Urothelium cell line (cell line): ENCODE results near the gene MARCHF9.
"Not testable (repeated sequence)": the region's sequence is repeated elsewhere in the genome, so short reads cannot be mapped to it uniquely, and the experiment has no call there.

Experiments
- DNase-seq: peaks from one replicate; pipeline ENCODE4 v3.0.0; 2011; ENCODE audit warnings: low spot score, mixed read lengths
- FAIRE-seq: peaks from 2 replicates; lab custom pipeline; 2011; peaks lifted over from hg19 to GRCh38; lab: Jason Lieb, UNC

The MARCHF9 gene

DNA sequence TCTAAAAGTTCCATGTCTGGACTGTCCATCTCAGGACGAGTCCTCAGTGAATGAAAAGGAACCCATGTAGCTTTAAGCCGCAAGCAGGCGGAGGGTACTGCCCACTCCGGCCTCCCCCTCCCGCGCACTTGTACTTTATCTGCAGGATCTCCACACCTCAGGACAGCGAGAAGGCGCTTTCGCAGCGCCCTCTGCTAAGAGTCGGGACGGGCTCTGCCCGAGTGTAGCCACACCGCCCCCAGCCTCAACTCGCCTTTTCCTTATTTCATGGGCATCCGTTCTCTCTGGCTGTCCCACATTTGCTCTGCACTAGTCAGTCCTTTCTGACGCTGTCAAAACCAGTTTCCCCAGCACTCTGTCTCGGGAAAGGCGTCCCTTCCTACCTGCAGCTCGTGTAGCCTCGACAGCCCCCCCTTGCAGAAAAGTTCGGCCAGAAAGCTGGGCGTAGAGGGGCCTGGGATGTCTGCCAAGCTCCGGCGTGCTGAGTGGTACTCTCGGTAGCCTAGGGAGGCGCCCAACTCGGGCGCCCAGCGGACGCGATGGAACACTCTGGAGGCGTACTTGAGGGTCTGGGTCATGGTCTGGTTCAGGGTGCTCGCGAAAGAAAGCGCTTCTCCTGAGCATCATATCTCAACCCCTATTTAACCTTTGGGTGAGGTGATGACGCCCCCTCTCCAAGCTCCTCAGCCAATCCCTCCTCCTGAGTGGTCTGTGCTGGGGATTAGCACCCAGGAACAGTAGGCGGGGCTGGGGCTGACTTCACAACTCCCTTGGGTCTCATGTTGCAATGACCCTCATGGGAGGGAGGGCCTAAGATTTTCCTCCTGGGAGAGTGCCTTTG lies 11.8 kb downstream of the MARCHF9 start, which contains the start of gene CYP27B1:
TSS of gene CYP27B1 (minus strand) at position 615 of the 841 bp plus-strand sequence. CDS start at position 578, 37 bp downstream.
- FAIRE-seq (no peak), DNase-seq (no peak)

DNA sequence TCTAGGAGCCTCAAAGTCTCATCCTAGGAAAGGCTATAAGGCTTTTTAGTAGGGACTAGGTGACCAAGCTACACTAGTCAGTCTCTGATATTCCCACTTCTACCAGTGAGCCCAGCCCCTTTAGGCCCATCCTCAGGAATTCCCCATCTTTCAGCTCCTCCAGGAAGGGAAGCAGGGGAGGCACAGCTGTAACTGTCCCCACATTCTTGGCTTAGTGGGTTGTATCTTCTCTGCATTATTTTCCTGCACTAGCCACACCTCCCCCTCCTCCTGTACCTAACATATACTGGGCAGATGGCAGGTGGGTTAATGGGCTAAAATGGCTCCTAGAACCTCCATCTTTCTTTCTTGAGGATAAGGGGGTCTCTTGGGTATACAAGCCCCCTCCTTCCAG lies 12.4 kb downstream of the MARCHF9 start:
- DNase-seq, result no peak
- no peak for FAIRE-seq

DNA sequence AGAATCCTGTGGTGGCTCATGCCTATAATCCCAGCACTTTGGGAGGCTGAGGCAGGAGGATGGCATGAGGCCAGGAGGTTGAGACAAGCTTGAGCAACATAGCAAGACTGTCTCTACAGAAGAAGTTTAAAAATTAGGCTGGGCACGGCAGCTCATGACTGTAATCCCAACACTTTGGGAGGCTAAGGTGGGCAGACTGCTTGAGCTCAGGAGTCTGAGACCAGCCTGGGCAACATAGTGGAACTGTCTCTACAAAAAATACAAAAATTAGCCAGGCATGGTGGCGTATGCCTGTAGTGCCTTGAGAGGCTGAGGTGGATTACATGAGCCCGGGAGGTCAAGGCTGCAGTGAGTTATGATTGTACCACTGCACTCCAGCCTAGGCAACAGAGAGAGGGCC lies 13.0 kb downstream of the MARCHF9 start:
- no peak for FAIRE-seq
- DNase-seq, result no peak

DNA sequence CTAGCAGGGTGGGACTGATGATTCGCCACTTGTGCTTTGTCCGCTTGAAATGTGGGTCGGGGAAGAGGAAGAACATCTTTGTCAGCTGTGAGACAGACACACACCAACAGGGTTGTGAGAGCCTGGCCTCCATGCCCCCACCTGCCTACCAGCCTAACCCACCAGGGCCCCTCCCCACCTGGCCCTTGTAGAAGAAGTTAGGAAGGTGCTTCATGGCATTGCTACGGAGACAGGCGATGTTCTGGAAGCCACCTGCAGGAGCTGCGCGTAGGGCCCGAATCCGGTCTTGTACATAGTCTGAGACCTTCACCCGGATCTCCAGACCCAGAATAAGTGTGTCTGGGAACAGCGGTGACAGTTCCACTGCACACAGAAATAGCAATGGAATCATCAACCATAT lies 14.7 kb downstream of the MARCHF9 start:
- DNase-seq (no peak), FAIRE-seq (no peak)

- DNase-seq (no peak), FAIRE-seq (no peak)
These were observed 15.8 kb downstream of the MARCHF9 start for GRCh38 chr12:57770734-57771133.

- no peak for FAIRE-seq
- DNase-seq, result peak; percentile 88
These were observed 16.5 kb downstream of the MARCHF9 start for GRCh38 chr12:57771236-57771872.

DNA sequence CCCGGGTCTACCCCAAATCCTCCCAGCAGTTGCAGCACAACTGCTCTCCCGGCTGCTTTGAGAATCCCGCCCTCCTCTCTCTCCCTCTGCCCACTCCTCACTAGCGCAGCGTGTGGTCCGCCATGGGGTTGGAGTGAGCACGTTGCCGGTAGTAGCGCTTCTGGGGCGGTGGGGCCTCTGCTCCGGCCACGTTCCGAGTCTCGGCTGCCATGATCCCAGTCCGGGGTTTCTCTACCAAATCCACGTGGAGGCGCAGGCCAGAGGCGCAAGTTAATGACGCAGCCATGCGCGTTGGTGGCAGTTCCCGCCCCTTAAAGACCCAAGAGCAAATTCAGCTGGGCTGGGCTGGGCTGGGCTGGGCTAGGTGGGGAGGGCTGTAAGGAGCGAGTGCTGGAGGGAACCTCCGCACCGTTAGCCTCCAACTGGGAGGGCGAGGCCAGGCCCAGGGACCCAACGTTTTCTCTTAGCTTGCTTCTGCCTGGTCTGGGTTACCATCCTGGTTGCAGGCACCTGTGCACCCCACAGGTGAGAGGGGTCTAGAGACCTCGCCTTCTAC lies 17.0 kb downstream of the MARCHF9 start, which contains the start of gene METTL1:
TSS of gene METTL1 (minus strand) at position 233 of the 556 bp plus-strand sequence. CDS start at position 211, 22 bp downstream.
- peak; percentile 96 for DNase-seq
- FAIRE-seq, result no peak

DNA sequence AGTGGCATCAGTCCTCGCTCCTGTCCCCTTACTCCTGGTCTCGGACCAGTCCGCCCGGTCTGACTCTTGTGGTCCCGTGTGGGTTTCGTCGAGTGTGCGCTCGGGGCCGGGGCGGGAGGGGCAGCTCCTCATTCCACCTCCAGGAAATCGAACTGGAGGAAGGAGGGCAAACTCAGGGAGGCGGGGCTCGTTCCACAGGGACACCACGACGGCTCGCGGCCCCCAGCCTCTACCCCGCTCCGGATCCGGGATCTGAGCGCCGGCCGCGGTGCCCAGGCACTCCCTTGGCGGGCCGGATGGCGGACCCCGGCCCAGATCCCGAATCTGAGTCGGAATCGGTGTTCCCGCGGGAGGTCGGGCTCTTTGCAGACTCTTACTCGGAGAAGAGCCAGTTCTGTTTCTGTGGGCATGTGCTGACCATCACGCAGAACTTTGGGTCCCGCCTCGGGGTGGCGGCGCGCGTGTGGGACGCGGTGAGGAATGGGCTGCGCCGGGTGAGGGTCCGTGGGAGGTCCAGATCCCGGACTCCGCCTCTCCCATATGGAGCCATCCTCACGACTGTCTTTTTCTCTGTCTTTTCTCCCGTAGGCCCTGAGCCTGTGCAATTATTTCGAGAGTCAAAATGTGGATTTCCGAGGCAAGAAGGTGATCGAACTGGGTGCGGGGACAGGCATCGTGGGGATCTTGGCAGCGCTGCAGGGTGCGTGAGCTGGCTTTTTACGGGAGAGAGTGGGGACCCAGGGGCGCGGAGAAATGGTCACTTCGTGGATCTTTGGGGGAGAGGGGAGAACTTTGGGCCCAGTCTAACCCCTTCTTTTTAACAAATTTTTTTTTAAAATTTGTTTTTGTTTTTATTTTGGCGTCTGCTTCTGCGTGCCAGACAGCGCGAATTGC lies 17.8 kb downstream of the MARCHF9 start, which contains the start of gene EEF1AKMT3:
TSS of gene EEF1AKMT3 (plus strand) at position 186 of the 894 bp plus-strand sequence. CDS start at position 297, 111 bp downstream.
- no peak for FAIRE-seq
- peak; percentile 68 for DNase-seq

DNA sequence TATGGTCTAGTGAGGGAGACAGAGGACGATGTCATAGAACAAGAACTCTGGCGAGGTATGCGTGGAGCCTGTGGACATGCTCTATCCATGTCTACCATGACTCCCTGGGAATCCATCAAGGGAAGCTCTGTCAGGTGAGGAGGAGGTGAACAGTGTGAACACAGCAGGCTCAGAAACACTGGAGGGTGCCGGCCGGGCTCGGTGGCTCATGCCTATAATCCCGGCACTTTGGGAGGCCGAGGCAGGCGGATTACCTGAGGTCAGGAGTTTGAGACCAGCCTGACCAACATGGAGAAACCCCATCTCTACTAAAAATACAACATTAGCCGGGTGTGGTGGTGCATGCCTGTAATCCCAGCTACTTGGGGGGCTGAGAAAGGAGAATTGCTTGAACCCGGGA lies 19.7 kb downstream of the MARCHF9 start:
- DNase-seq, FAIRE-seq: not testable (repeated sequence)

GRCh38 chr12:57775044-57775443 lies 20.1 kb downstream of the MARCHF9 start:
- no peak for DNase-seq
- no peak for FAIRE-seq

- no peak for DNase-seq
- FAIRE-seq, result no peak
These were observed 20.8 kb downstream of the MARCHF9 start for GRCh38 chr12:57775563-57776246.

DNA sequence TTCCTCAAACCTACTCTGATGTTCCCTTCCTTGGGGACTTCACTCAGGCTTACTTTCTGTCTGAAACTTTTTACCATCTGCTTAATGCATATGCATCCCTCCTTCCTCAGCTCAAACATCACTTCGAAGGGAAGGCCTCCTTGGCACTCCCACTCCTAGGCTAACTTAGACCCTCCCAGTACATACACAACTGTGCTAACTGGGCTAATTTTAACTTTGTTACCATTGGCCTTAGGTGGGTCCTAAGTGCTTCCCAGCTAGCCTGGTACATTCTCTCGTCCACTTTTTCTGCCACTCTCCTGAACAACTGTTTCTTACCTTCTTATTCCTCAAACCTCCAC lies 21.3 kb downstream of the MARCHF9 start:
- FAIRE-seq, result no peak
- DNase-seq, result no peak

GRCh38 chr12:57777367-57777766 lies 22.5 kb downstream of the MARCHF9 start:
- DNase-seq (no peak), FAIRE-seq (no peak)

GRCh38 chr12:57777911-57778310 lies 23.0 kb downstream of the MARCHF9 start:
- DNase-seq, result no peak

GRCh38 chr12:57779736-57780135 lies 24.8 kb downstream of the MARCHF9 start:
- FAIRE-seq, result no peak

More at GRCh38 chr12:57777911-57778310, 23.0 kb downstream of the MARCHF9 start:
- no peak for FAIRE-seq

GRCh38 chr12:57780284-57780897 lies 25.5 kb downstream of the MARCHF9 start:
- DNase-seq, result no peak
- no peak for FAIRE-seq

More at GRCh38 chr12:57779736-57780135, 24.8 kb downstream of the MARCHF9 start:
- DNase-seq, result no peak

DNA sequence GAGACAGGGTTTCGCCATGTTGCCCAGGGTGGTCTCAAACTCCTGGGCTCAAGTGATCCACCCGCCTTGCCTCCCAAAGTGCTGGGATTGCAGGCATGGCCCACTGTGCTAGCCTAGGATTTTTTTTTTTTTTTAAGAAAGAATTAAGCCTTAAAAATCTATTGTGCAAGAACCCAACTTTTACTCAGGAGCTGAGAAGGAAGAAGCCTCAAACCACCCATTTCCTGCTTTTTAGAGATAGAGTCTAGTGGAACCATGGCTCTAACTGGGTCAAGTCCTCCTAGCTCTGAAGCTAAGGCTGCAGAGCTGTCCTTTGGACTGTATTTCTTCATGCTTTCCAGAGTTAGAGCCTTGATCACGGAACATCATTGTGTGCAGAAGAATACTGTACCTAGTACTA lies 26.3 kb downstream of the MARCHF9 start:
- DNase-seq (no peak), FAIRE-seq (no peak)

GRCh38 chr12:57781801-57782200 lies 26.9 kb downstream of the MARCHF9 start:
- FAIRE-seq (no peak), DNase-seq (no peak)

- DNase-seq, result no peak
- FAIRE-seq, result no peak
These were observed 27.3 kb downstream of the MARCHF9 start for GRCh38 chr12:57782243-57782607.
